Inferior parietal cortex (tissue), 1 donor: Measurements from ENCODE around the gene OR10K2.

Experiments used
- DNase-seq: peaks from one replicate; pipeline ENCODE4 v3.0.0-alpha.2; 2016; ENCODE audit errors: extremely low spot score

The OR10K2 gene

DNA sequence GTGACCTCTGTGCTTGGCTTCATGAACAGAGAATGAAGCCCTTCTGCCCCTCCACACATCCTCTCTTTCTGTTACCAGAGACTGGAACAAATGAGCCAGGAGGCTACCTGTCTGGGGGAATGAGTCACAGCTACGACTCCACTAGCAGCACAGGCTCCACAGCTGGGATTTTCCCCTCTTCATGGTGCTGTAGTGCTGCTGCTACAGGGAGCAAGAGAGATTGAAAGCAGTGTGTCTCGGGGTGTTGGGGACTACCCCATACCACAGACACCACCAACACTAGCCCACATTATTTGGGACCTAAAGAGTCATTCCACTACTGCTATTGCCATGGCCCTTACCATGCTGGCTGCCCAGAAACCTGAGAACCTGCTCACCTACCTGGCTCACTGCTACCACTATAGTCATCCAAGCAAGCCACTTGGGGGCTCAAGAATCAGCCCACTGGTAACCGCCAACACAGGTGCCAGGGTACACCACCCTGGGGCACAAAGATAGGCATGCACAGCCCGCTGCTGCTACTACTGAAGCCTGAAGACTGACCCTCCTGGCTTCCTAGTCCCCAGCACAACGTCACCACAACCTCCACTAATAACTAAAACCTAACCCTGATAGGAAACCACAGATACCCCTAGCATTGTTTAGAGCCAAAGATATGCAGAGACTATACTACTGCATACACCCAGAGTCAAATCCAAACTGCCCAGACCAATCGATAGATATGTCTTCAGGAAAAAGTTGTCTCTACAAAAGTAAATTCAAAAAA, 54.7 kb downstream of the OR10K2 start:
- no peak for DNase-seq
